GM21390 (cell line): ENCODE data around the gene DAGLA.
"Not testable (repeated sequence)": the region's sequence is repeated elsewhere in the genome, so short reads cannot be mapped to it uniquely, and the experiment has no call there.

Experiments
- ATAC-seq: cut with Tn5 transposase; IDR thresholded peaks from one replicate; pipeline ENCODE4 v1.9.1; 2021; ENCODE audit not compliant: unreplicated experiment

The DAGLA gene

GRCh38 chr11:61666684-61667297 lies 13.4 kb upstream of the DAGLA start:
- no peak for ATAC-seq

- ATAC-seq: no peak
Observed at GRCh38 chr11:61667684-61668305, 12.4 kb upstream of the DAGLA start.

- ATAC-seq: no peak
Observed at GRCh38 chr11:61669417-61669816, 10.8 kb upstream of the DAGLA start.

GRCh38 chr11:61670626-61671025 lies 9.6 kb upstream of the DAGLA start:
- no peak for ATAC-seq

GRCh38 chr11:61671527-61671926 lies 8.7 kb upstream of the DAGLA start:
- ATAC-seq: no peak

GRCh38 chr11:61673946-61674467 lies 6.2 kb upstream of the DAGLA start:
- not testable (repeated sequence) for ATAC-seq

- no peak for ATAC-seq
Observed at GRCh38 chr11:61675826-61676225, 4.4 kb upstream of the DAGLA start.

GRCh38 chr11:61679296-61679695 lies 895 bp upstream of the DAGLA start:
- ATAC-seq: no peak

- no peak for ATAC-seq
Observed at GRCh38 chr11:61680622-61681221, 531 bp downstream of the DAGLA start.

GRCh38 chr11:61682093-61682732 lies 2.0 kb downstream of the DAGLA start:
- no peak for ATAC-seq

GRCh38 chr11:61682906-61683675 lies 2.9 kb downstream of the DAGLA start:
- ATAC-seq: no peak

GRCh38 chr11:61683961-61684869 lies 4.0 kb downstream of the DAGLA start:
- no peak for ATAC-seq

GRCh38 chr11:61684870-61685616 lies 4.9 kb downstream of the DAGLA start:
- ATAC-seq: no peak

GRCh38 chr11:61685617-61685967 lies 5.4 kb downstream of the DAGLA start:
- ATAC-seq: no peak

- ATAC-seq: no peak
Observed at GRCh38 chr11:61686066-61686465, 5.9 kb downstream of the DAGLA start.

GRCh38 chr11:61686469-61686868 lies 6.3 kb downstream of the DAGLA start:
- ATAC-seq: no peak

- ATAC-seq: no peak
Observed at GRCh38 chr11:61687420-61687819, 7.2 kb downstream of the DAGLA start.

- ATAC-seq: no peak
Observed at GRCh38 chr11:61688365-61689163, 8.4 kb downstream of the DAGLA start.

GRCh38 chr11:61689164-61689496 lies 8.9 kb downstream of the DAGLA start:
- no peak for ATAC-seq
